ENCODE data around the gene LSM7. TPM values are rescaled to one million over a fixed set of nuclear protein-coding genes. Genes with fewer than 3 reads are reported as not detected.

LSM7 gene
- total and polyA plus RNA-seq, 2 of the 13 experiments (the other 11 are each of a cell fraction or from before 2014, with no cell fraction given): 140 to 205 TPM

- TF ChIP-seq CENPT (CRISPR knock-in tag; IDR thresholded peaks at IDR 0.05; ENCODE audit: low read depth) (no peak), AGO2 (optimal IDR thresholded peaks at IDR 0.05; ENCODE audit: low read depth, low read length) (no peak), CREBL2 (CRISPR knock-in tag; IDR thresholded peaks at IDR 0.05; ENCODE audit: borderline replicate concordance) (no peak), BCL3 (CRISPR knock-in tag; IDR thresholded peaks at IDR 0.05) (no peak), MED8 (CRISPR knock-in tag; IDR thresholded peaks at IDR 0.05; ENCODE audit: insufficient replicate concordance) (no peak), ZBTB14 (CRISPR knock-in tag; IDR thresholded peaks at IDR 0.05) (no peak), ZNF30 (CRISPR knock-in tag; IDR thresholded peaks at IDR 0.05) (no peak)
Measured at GRCh38 chr19:2320049-2320448, 8.3 kb downstream of the LSM7 start (continued).

- BruUV-seq (replicated peaks): no TSS peak
- Histone ChIP-seq H3K9ac (ENCODE audit: insufficient read depth, low read depth, low read length) (no peak overlapping the region), H3K27me3 (ENCODE audit: control insufficient read depth in 1 of 2, insufficient read depth in 2 of 2, low read length in 2 of 2) (0 out of 5 replicates have a peak, but pooled peaks cover 0 to 3% of the 10 kb centered on the region in 2 experiments), H3K79me2 (ENCODE audit: insufficient read depth, low read length) (no peaks in the 10 kb centered on the region), H3K4me2 (ENCODE audit: low read depth, low read length) (no peak overlapping the region), H3K36me3 (replicated peaks in 1 of 2; ENCODE audit: control insufficient read depth in 1 of 2, insufficient read depth in 2 of 2, low read length in 2 of 2) (peaks cover 1 to 19% of the 10 kb centered on the region in 2 experiments; a peak in 4 of 5 replicates), H3K4me1 (ENCODE audit: insufficient read depth, low read length) (peaks cover 30% of the 10 kb centered on the region), H4K20me1 (ENCODE audit: insufficient read depth, low read length) (no peaks in the 10 kb centered on the region), H3K27ac (ENCODE audit: extremely low read length, insufficient read depth, low read length) (no peak overlapping the region), H3K9me3 (ENCODE audit: low read length) (peaks cover 9% of the 10 kb centered on the region), H2AFZ (ENCODE audit: low read length) (no peak overlapping the region), H3K4me3 (replicated peaks in 1 of 3; ENCODE audit: insufficient read depth in 1 of 3, low read depth in 2 of 3, low read length in 3 of 3) (no peak overlapping the region)
- in situ Hi-C loops (cut with HindIII; ENCODE audit: extremely low pct_ligation_motif_present, low pct_unique_long_range_greater_than_20kb): loop anchor here (5.0 to 10.0 kb wide), 3 partner anchors 42 to 165 kb away; partner anchors contain the start of genes AP3D1, PLEKHJ1 and SF3A2
- WGBS (ENCODE audit: low lambda C conversion rate): 90% methylated on average over 13 of the region's 20 CpGs
- intact Hi-C loops (cut with micrococcal nuclease; ENCODE audit: unreplicated experiment): loop anchor here (10.0 kb wide), 2 partner anchors 85 to 295 kb away; partner anchors contain the start of genes PLEKHJ1 and SF3A2
- ChIA-PET CTCF (ENCODE audit: low intra/inter-chr PET ratio, low total read pairs) (no interaction called here), POLR2A (interaction anchor here (0.6 to 1.2 kb wide), 2 partner anchors 8 to 65 kb away, joined by 3 read pairs; no protein-coding TSS in a partner anchor)
- no peak for TF ChIP-seq RBM39 (IDR thresholded peaks at IDR 0.05; ENCODE audit: low read depth, low read length, poor library complexity, severe bottlenecking)
- no peak for TF ChIP-seq BRCA1 (CRISPR knock-in tag; IDR thresholded peaks at IDR 0.05)
- TF ChIP-seq AGO1 (IDR thresholded peaks at IDR 0.05; ENCODE audit: low read depth, low read length, poor library complexity, severe bottlenecking): no peak
- no peak for TF ChIP-seq E2F1 (CRISPR knock-in tag; IDR thresholded peaks at IDR 0.05)
- no peak for TF ChIP-seq ZNF709 (CRISPR knock-in tag; IDR thresholded peaks at IDR 0.05)
- no peak for TF ChIP-seq MEIS2 (CRISPR knock-in tag; IDR thresholded peaks at IDR 0.05)
- no peak for TF ChIP-seq ZNF414 (CRISPR knock-in tag; IDR thresholded peaks at IDR 0.05)
- no peak for TF ChIP-seq CREB1 (IDR thresholded peaks at IDR 0.05)
- no peak for TF ChIP-seq CREB1 (CRISPR knock-in tag; IDR thresholded peaks at IDR 0.05)
- no peak for TF ChIP-seq CEBPB (IDR thresholded peaks at IDR 0.05; ENCODE audit: borderline replicate concordance, low read depth, low read length)
- TF ChIP-seq ZNF446 (CRISPR knock-in tag; IDR thresholded peaks at IDR 0.05): no peak
- ATAC-seq (no peak), FAIRE-seq (no peak), DNase-seq (ENCODE audit: low spot score) (no peak)
Measured at GRCh38 chr19:2319551-2319950, 8.8 kb downstream of the LSM7 start.

All from HepG2 (cell line).